Measurements from ENCODE around the gene MYH15.

Gene MYH15

GRCh38 chr3:108509263-108509662 is 1.1 kb downstream of the MYH15 start:
- DNase-seq: no peak

DNA sequence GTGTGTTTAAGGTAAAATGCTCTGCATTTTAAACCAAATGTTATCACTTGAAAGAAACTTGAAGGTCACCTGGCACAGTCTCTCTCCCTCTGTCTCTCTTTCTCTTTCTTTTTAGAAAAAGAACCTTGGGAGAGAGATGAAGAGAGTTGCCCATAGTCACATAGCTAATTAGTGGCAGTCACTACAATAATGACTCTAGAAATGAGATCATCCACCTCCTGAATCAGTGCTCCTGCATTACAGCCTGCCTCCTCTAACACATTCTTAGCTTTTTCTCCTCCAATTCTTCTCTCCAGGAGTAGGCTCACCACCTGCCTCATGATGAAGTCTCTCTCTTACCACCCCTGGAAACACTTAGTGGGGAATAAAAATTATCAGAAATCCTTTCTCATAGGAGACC is 2.5 kb downstream of the MYH15 start:
- DNase-seq: no peak

- DNase-seq: no peak
These were observed 4.6 kb downstream of the MYH15 start for GRCh38 chr3:108505811-108506210.

- no peak for DNase-seq
These were observed 6.7 kb downstream of the MYH15 start for GRCh38 chr3:108503722-108504121.

- DNase-seq: no peak
These were observed 8.9 kb downstream of the MYH15 start for GRCh38 chr3:108501535-108501934.

GRCh38 chr3:108500728-108501127 is 9.7 kb downstream of the MYH15 start:
- DNase-seq: no peak

GRCh38 chr3:108497271-108497670 is 13.1 kb downstream of the MYH15 start:
- DNase-seq: no peak

GRCh38 chr3:108495717-108496116 is 14.7 kb downstream of the MYH15 start:
- no peak for DNase-seq

DNA sequence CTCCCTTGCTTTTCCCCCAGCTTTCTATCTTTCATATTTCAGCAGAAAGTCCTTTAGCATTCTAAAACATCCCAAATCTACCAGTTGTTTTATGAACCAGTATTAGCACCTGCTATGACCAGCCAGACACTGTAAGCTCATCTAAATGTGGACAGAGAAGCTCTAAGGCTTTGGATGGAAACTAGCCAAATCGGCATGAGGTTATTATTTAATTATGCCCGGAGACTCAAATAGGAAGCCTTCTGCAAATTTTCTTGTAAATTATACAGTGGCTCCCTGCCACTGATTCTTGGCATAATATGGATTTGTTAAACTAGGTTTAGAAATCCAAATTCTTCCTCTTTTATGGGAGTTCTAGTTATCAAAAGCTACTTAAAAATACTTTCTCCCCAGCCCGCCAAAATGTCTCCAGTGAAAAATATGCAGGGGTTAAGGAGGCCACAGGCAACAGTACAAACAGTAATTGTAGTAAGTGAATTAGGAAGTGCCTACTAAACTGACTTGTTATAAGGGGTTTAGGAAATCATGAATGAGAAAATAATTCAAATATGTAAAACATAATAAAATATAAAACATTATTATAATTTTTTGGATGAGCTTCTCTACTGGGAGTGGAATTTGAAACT is 15.4 kb downstream of the MYH15 start:
- no peak for DNase-seq

GRCh38 chr3:108493862-108494261 is 16.5 kb downstream of the MYH15 start:
- DNase-seq: no peak

- no peak for DNase-seq
These were observed 18.9 kb downstream of the MYH15 start for GRCh38 chr3:108491456-108491855.

GRCh38 chr3:108489776-108490175 is 20.6 kb downstream of the MYH15 start:
- DNase-seq: no peak

GRCh38 chr3:108488631-108489030 is 21.8 kb downstream of the MYH15 start:
- no peak for DNase-seq

DNA sequence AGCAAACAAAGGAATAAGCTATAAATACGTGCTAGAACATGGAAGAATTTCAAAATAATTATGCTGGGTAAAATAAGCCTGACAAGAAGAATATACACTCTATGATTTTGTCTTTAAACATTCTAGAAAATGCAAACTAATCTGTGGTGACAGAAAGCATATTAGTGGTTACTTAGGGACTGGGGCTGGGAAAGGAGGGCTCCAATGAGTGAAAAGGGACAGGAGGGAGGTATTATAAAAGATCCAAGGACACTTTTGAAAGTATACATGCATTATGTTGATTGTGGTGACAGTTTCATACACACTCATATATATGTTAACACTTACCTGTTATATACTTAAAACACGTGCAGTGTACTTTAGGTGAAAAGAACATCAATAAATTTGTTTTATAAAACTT is 23.0 kb downstream of the MYH15 start:
- no peak for DNase-seq

DNA sequence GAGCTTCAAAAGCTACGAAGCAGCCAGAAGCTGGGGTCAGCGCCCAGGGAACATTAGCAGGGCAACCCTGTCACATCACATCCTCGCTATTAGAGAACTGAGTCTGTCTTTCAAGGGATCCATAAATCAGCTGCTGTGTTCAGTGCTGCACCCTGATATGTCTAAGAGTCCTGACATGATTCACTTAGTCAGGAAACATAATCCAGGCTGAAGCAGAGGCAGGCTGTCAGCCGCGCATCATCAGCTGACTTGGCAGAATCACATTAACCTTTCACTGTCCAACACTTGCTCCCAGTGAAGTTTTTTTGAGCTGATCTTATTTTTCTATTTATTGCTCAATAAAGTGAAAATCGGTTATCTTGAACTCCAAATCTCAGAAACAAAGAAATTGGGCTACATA is 23.5 kb downstream of the MYH15 start:
- no peak for DNase-seq

DNA sequence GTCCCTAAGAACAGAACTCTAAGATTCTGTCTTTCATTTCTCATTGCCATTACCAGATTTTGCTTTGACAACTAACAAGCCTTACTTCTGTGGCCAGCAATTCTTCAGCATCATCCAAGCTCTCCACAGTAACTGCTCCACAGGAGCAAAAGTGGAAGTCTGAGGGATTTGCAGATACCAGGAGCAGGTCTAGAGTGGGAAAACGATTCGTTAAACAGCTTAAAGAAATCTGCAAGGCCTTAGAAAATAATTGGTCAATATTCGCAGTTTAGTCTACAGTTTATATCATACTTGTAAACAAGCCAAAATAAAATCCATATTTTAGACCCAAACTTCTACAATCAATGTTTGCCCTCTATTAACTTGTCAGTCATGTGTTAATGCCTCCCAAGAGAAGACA is 24.1 kb downstream of the MYH15 start:
- no peak for DNase-seq

- DNase-seq: no peak
These were observed 25.2 kb downstream of the MYH15 start for GRCh38 chr3:108485146-108485545.

DNA sequence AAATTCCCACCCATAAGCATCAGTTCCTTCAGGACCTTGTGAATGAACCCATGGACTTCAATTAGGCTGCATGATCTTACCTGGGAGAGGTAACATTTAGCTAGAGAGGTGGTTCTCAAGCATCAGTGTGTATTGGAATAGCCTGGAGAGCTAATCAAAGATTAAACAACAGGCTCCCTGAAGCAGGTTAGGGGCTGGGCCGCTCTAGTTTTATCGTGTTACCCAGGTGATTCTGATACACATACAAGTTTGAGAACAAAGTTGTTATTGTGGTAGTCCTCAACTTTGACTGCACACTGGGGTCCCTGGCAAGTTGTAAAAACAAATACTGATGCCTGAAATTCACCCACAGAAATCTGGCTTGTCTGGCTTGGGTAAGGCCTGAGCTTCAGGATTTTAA is 31.2 kb downstream of the MYH15 start:
- no peak for DNase-seq

- peak; percentile 29 for DNase-seq
These were observed 32.8 kb downstream of the MYH15 start for GRCh38 chr3:108477511-108478147.

DNA sequence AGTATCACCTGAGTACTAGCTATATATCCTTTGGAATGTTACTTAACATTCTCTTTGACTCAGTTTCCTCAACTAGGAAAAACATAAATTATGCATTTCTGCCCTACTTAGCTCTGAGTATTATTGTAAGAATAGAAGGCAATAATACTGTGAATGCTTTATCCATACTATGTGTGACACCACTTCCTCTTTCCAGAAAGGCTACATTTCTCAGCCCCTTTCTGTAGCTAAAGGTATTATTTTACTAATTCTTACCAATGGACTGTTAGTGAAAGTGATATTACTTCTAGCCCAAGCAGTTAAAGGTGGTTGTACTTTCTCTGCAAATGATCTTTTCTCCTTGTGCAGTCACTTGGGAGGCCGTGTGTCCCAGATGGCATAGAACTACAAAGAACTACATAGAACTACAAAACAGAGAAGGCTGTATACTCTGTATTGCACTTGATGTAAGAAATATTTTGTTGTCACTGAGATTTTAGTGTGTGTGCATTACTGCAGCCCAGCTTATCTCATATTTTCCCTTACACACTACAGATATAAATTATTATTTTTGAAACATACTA is 35.1 kb downstream of the MYH15 start:
- no peak for DNase-seq

DNA sequence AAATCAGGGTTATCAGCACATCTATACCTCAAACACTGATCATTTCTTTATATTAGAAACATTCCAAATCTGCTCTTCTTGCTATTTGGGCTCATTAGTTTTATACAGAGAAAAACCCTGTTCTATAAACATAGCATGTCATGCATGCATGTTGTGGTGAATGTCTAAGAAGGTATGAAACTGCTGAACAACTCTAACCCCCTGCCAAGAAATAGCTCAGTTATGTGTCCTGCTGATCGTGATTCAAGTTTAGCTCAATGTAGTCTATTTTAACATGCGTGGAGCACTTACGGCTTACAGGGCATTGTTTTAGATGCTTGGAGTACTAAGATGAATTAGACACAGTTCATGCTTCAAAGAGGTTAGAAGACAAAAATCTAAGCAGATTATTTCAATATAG is 35.8 kb downstream of the MYH15 start:
- DNase-seq: no peak

DNA sequence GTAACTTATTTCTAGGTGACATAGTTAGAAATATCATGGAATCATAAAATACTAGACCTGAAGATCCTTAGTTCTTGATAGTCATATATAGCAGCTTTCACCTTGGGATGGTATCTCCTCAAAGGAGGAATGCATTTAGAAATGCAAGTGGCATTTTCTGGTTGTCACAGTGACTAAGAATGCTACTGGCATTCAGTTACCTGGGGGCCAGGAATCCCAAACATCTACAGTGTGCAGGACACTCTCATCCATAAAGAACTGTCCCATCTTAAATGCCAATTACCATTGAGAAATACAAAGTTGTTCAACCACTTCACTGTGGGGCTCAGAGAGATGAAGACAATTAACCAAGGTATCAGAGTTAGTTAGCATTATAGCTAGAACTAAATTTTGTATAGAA is 36.7 kb downstream of the MYH15 start:
- DNase-seq: no peak

DNA sequence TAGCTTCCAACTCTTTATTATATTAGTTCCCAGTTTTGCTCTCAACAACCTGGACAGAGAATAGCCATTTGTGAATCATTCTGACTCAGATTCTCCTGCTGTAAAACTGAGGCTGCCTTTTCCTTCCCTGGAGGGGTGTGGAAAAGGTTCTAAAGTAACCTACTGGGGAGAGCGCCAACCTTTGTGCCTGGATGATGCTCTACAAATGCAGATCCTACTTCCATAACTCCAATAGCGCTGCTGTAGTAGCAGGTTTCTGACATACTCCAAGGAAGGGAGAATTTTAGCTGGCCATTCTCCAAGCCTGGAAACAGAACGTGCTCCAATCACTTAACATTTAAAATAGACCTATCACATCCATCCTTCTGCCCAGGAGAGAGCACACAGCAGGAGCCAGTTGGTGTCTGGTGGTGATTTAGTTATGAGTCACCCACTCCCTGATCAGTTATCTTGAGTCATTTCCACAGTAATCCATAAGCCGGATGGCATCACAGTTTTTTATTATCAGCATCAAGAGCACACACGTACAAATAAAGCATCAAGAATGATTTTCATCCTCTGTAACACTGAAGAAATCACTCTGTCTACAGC is 38.3 kb downstream of the MYH15 start:
- DNase-seq: no peak

DNA sequence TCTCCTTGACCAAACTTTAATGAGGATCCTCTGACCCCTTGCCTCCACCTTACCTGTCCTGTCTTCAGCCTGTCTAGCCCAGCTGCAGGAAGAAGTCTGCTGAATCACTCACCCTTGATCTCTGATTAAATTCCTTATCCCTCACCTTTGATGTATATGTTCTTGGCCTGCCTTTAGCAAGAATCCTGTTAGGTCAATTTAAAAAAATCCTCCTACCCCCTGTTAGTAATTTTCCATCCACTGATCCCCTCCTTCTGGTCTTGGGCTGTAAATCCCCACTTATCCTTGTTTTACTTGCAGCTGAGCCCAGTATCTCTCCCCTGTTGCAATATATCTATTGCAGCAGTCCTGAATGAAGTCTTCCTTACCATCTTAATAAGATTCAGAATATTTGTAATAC is 39.0 kb downstream of the MYH15 start:
- DNase-seq: no peak
